ENCODE data around the gene LCOR. TPM values are rescaled to one million over a fixed set of nuclear protein-coding genes. Genes with fewer than 3 reads are reported as not detected.

LCOR gene
- total RNA-seq, 1 experiment from 2014 or later = 42.1 TPM

DNA sequence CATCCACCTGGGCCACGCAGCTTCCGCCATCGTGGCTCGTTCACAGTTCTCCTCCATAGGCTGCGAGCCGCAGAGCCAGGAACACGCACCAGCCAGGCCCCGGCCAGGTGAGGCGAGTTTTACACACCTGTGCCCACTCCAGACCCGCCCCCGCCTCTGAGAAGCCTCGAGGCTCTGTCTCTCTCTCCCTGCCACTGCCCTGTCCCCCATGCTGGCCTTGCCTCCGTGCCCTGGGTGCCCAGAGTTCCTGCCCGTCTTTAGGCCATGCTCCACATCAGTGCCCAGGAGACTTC lies 211.4 kb downstream of the LCOR start:
- H3K27me3 Mint-ChIP-seq (ENCODE audit: low read depth) = peaks cover 11% of the 10 kb centered on the region
- Histone ChIP-seq H3K18ac (ENCODE audit: insufficient read length, low read depth, low read length) (no peak overlapping the region), H3K23ac (ENCODE audit: insufficient read length, low read depth, low read length) (no peak overlapping the region), H3T11ph (ENCODE audit: low read length) (no peak overlapping the region), H2BK12ac (ENCODE audit: insufficient read length, low read depth, low read length) (no peak overlapping the region), H3K23me2 (ENCODE audit: insufficient read length, low read depth, low read length, poor library complexity, severe bottlenecking) (no peaks in the 10 kb centered on the region), H3K79me2 (ENCODE audit: insufficient read depth, low read length) (no peaks in the 10 kb centered on the region), H2BK15ac (ENCODE audit: low read depth, low read length) (no peak overlapping the region), H2AK5ac (ENCODE audit: insufficient read length, low read length) (no peak overlapping the region), H3K4ac (ENCODE audit: low read depth, low read length) (no peak overlapping the region), H4K8ac (replicated peaks; ENCODE audit: insufficient read length, low read depth, low read length) (no peak overlapping the region), H4K5ac (ENCODE audit: insufficient read length, low read depth, low read length) (no peak overlapping the region), H2AFZ (ENCODE audit: low read length) (no peak overlapping the region), H4K91ac (ENCODE audit: insufficient read length, low read depth, low read length) (no peak overlapping the region), H3K14ac (ENCODE audit: insufficient read depth, low read length) (no peak overlapping the region), H3K56ac (ENCODE audit: insufficient read length, low read depth, low read length) (no peak overlapping the region), H3K27ac (ENCODE audit: insufficient read length, low read depth, low read length) (no peak overlapping the region), H3K4me2 (ENCODE audit: insufficient read depth, insufficient read length, low read length) (no peak overlapping the region), H3K9me3 (ENCODE audit: control insufficient read depth, low read depth, low read length) (no peaks in the 10 kb centered on the region), H3K4me1 (ENCODE audit: insufficient read depth, low read length) (no peaks in the 10 kb centered on the region), H3K27me3 (ENCODE audit: insufficient read depth, low read length) (no peaks in the 10 kb centered on the region), H3K79me1 (ENCODE audit: insufficient read depth, low read depth, low read length, poor library complexity, severe bottlenecking) (no peaks in the 10 kb centered on the region), H4K20me1 (ENCODE audit: control insufficient read depth, insufficient read depth, insufficient read length) (no peaks in the 10 kb centered on the region), H2BK5ac (ENCODE audit: insufficient read length, low read length) (no peak overlapping the region), H2BK120ac (ENCODE audit: low read depth, low read length, poor library complexity, severe bottlenecking) (no peak overlapping the region), H2BK20ac (ENCODE audit: low read depth, low read length, poor library complexity, severe bottlenecking) (no peak overlapping the region), H3K9ac (ENCODE audit: extremely low read depth, insufficient read length, low read length) (no peak overlapping the region)
- TF ChIP-seq, protein P1, sequence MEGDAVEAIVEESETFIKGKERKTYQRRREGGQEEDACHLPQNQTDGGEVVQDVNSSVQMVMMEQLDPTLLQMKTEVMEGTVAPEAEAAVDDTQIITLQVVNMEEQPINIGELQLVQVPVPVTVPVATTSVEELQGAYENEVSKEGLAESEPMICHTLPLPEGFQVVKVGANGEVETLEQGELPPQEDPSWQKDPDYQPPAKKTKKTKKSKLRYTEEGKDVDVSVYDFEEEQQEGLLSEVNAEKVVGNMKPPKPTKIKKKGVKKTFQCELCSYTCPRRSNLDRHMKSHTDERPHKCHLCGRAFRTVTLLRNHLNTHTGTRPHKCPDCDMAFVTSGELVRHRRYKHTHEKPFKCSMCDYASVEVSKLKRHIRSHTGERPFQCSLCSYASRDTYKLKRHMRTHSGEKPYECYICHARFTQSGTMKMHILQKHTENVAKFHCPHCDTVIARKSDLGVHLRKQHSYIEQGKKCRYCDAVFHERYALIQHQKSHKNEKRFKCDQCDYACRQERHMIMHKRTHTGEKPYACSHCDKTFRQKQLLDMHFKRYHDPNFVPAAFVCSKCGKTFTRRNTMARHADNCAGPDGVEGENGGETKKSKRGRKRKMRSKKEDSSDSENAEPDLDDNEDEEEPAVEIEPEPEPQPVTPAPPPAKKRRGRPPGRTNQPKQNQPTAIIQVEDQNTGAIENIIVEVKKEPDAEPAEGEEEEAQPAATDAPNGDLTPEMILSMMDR (conservative IDR thresholded peaks at IDR 0.05) = no peak
- peaks cover 11 to 14% of the 10 kb centered on the region in 2 experiments for H3K4me1 Mint-ChIP-seq
- H3K4me3 Mint-ChIP-seq = no peak overlapping the region
- no peaks in the 10 kb centered on the region for H3K9me3 Mint-ChIP-seq
- no peaks in the 10 kb centered on the region for H3K36me3 Mint-ChIP-seq (ENCODE audit: insufficient read depth in 1 of 3, low read depth in 3 of 3)
- no peak overlapping the region; a peak in 1 of 7 replicates for H3K27ac Mint-ChIP-seq
- DNase-seq = no peak
- WGBS (ENCODE audit: extremely low coverage, insufficient read length, low lambda C conversion rate) = no CpG with 5 or more reads among the region's 14 CpGs

Small RNA genes lying within 50 kb of the gene (microRNA-seq; reads per million reads assigned to microRNA genes)
- not detected for gene MIR607 (ENCODE audit: borderline microRNAs expressed)

Other genes with a start within 250 kb of the LCOR start
- 119 and 120 TPM in 2 replicates for gene TM9SF3, start 245.3 kb upstream of the LCOR start, total RNA-seq (2021)
- gene PIK3AP1, start 111.8 kb upstream of the LCOR start, total RNA-seq (2021) = 1.5 and 1.7 TPM in 2 replicates

Measured in H9 (cell line).